Progenitor cell of endocrine pancreas (in vitro differentiated cells): Measurements from ENCODE around the gene HPSE. TPM values are rescaled to one million over a fixed set of nuclear protein-coding genes. Genes with fewer than 3 reads are reported as not detected.

Experiments used
- DNase-seq: peaks from one replicate; pipeline ENCODE4 v3.0.0; 2021; ENCODE audit warnings: low spot score; ENCODE audit not compliant: unreplicated experiment
- H3K27ac Mint-ChIP-seq: 2 replicates; pipeline ENCODE4 v1.8.0; 2021; ENCODE audit warnings: mild to moderate bottlenecking, moderate library complexity, mixed read lengths
- H3K27me3 Mint-ChIP-seq: 2 replicates; pipeline ENCODE4 v1.8.0; 2021; ENCODE audit warnings: mixed read lengths
- H3K36me3 Mint-ChIP-seq: 2 replicates; pipeline ENCODE4 v1.8.0; 2022; ENCODE audit warnings: mixed read lengths; ENCODE audit not compliant: insufficient read depth
- H3K4me1 Mint-ChIP-seq: 2 replicates; pipeline ENCODE4 v1.8.0; 2021; ENCODE audit warnings: low read depth, mixed read lengths
- H3K4me3 Mint-ChIP-seq: 2 replicates; pipeline ENCODE4 v1.8.0; 2021; ENCODE audit warnings: low read depth, mild to moderate bottlenecking, moderate library complexity, mixed read lengths
- H3K9me3 Mint-ChIP-seq: 2 replicates; pipeline ENCODE4 v1.8.0; 2021; ENCODE audit warnings: low read depth, mixed read lengths
- total RNA-seq: library from RNA; stranded (reverse); gene quantifications from 2 replicates; pipeline ENCODE4 v1.2.1, GENCODE V29; 2021
- TF ChIP-seq, protein P1 (sequence below): fragments of 200-600 bp; sonication (generic); IDR thresholded peaks from one replicate; pipeline ENCODE4 v1.5.0; 2021; ENCODE audit warnings: antibody characterized with exemption, mild to moderate bottlenecking; ENCODE audit not compliant: unreplicated experiment

Gene HPSE
- total RNA-seq, 1 donor from 2014 or later, result 3.6 TPM

DNA sequence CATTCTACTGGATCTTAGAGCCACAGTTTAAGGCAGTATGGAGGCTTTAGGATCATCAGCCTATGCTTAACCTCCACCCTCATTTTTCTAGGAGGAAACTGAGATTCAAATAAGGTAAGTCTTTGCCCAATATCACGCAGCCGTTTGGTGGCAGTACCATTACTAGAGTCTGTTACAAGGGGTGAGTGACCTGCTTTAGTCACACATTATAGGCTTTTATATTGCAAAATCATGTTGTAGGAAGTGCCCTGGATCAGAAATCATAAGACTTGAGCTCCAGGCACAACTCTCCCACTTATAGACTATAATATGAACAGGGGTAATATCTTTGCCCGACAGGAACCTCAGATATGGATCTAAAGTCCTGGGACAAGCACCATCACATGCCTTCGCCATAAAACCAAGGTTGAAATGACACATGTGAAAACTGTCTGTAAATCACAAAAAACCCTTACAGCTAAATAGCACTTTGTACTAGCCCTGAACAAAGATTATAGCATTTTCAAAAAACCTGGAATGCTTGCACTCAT lies 19.2 kb downstream of the HPSE start:
- DNase-seq, result no peak
- TF ChIP-seq, protein P1, sequence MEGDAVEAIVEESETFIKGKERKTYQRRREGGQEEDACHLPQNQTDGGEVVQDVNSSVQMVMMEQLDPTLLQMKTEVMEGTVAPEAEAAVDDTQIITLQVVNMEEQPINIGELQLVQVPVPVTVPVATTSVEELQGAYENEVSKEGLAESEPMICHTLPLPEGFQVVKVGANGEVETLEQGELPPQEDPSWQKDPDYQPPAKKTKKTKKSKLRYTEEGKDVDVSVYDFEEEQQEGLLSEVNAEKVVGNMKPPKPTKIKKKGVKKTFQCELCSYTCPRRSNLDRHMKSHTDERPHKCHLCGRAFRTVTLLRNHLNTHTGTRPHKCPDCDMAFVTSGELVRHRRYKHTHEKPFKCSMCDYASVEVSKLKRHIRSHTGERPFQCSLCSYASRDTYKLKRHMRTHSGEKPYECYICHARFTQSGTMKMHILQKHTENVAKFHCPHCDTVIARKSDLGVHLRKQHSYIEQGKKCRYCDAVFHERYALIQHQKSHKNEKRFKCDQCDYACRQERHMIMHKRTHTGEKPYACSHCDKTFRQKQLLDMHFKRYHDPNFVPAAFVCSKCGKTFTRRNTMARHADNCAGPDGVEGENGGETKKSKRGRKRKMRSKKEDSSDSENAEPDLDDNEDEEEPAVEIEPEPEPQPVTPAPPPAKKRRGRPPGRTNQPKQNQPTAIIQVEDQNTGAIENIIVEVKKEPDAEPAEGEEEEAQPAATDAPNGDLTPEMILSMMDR, result no peak
- Mint-ChIP-seq H3K36me3 (no peaks in the 10 kb centered on the region), H3K27ac (no peak overlapping the region), H3K9me3 (no peaks in the 10 kb centered on the region), H3K27me3 (no peaks in the 10 kb centered on the region), H3K4me1 (peaks cover 3% of the 10 kb centered on the region), H3K4me3 (no peak overlapping the region)

DNA sequence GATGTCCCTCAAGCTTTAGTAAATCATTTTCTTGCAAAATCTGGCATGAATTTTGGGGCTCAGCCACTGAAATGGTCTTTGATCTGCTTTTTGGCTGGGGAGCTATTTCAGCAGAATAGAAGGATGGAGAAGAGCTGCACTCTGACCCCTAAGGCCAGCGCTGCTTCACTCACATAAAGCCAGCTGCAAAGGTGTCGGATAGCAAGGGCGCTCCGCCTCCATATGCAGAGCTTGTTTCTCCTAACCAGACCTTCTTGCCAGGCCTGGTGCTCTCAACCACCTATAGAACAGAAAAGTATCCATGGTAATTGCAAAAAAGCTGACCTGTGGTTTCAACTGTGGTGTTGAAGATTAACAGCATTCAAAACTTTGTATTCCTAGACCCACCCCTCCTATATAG lies 26.0 kb downstream of the HPSE start:
- no peak for DNase-seq
- no peaks in the 10 kb centered on the region for H3K27me3 Mint-ChIP-seq
- H3K27ac Mint-ChIP-seq, result no peak overlapping the region
- TF ChIP-seq, protein P1, result no peak
- H3K4me1 Mint-ChIP-seq, result peaks cover 3% of the 10 kb centered on the region
- H3K36me3 Mint-ChIP-seq, result no peaks in the 10 kb centered on the region
- H3K4me3 Mint-ChIP-seq, result no peak overlapping the region
- no peaks in the 10 kb centered on the region for H3K9me3 Mint-ChIP-seq

DNA sequence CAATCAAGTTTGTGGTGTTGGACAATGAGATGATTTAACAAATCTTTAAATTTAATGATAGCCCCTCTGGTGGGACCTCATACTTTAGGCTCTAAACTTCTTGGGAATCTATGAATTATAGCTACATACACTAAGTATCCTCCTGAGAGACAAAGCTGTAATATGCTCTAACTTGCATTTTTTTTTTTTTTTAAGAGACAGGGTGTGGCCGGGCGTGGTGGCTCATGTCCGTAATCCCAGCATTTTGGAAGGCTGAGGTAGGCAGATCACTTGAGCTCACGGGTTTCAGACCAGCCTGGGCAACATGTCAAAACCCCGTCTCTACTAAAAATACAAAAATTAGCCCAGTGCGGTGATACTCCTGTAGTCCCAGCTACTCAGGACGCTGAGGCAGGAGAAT lies 26.7 kb downstream of the HPSE start:
- Mint-ChIP-seq H3K27me3 (no peaks in the 10 kb centered on the region), H3K36me3 (no peaks in the 10 kb centered on the region), H3K27ac (no peak overlapping the region), H3K4me3 (no peak overlapping the region), H3K9me3 (no peaks in the 10 kb centered on the region), H3K4me1 (peaks cover 3% of the 10 kb centered on the region)
- no peak for DNase-seq
- TF ChIP-seq, protein P1, result no peak

DNA sequence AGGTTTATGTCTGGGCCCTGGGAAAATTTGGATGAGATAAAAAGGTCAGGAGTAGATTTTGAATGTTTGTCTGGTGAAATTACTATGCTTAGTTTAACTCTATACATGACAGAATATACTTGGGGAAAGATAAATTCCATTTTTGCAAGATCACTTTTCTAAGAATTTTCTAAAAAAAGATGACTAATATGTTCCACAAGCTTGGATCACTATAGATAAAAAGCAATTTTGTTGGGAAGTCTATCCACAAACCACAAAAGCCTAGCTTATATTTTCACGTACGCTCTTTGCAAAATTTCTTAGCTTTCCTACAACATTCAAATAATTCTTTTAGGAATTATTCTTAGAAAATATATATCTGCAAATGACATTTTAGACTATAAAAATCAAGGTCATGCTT lies 29.5 kb downstream of the HPSE start:
- Mint-ChIP-seq H3K4me1 (peaks cover 3% of the 10 kb centered on the region), H3K4me3 (no peak overlapping the region), H3K36me3 (no peaks in the 10 kb centered on the region), H3K27me3 (no peaks in the 10 kb centered on the region), H3K9me3 (no peaks in the 10 kb centered on the region), H3K27ac (no peak overlapping the region)
- DNase-seq, result no peak
- TF ChIP-seq, protein P1, result no peak

DNA sequence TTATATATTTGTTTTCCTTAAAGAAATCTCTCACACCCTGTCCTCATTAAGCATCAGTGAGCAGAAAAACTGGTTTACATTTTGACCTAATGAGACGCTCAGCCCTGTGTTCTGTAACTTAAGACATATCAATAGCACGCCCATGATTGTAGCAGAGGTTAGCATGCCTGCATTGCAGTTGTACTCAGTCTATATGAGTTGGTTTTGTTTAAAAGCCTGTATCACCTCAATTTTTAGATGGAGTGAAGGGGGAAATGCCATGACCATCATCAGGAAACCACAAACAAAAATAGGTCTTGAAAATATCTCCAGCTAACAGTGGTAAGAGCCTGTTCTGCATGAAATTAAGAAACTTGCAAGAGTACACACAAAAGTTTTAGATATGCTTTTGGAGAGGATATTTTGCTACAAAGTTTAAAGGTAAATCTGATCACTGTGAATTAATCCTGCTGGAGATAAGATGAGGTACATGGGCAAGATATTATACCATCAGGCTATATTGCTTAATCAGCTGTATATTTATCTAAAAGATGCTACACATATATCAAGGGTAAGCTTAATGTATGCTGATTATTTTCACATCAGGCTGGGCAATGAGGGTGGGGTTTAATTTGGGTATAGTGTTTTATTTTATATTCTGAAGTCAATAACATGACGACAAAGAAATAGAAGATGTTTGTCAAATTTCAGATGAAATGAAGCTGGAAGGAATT lies 36.9 kb downstream of the HPSE start:
- no peaks in the 10 kb centered on the region for H3K36me3 Mint-ChIP-seq
- TF ChIP-seq, protein P1, result no peak
- H3K4me1 Mint-ChIP-seq, result no peaks in the 10 kb centered on the region
- H3K27ac Mint-ChIP-seq, result no peak overlapping the region
- DNase-seq, result no peak
- H3K4me3 Mint-ChIP-seq, result no peak overlapping the region
- no peaks in the 10 kb centered on the region for H3K9me3 Mint-ChIP-seq
- H3K27me3 Mint-ChIP-seq, result no peaks in the 10 kb centered on the region
